HG02759 (cell line): ENCODE data around the gene FALEC.

Experiments
- ATAC-seq: cut with Tn5 transposase; IDR thresholded peaks from one replicate; pipeline ENCODE4 v1.9.1; 2021; ENCODE audit warnings: mild to moderate bottlenecking, moderate library complexity; ENCODE audit not compliant: unreplicated experiment

FALEC gene

GRCh38 chr1:150515328-150516049, at the start of gene FALEC:
TSS of gene FALEC (plus strand) at chr1:150515752.
- peak; percentile 98 for ATAC-seq

GRCh38 chr1:150466964-150467363, 48.6 kb upstream of the FALEC start:
- ATAC-seq, result no peak

- ATAC-seq, result no peak
Observed at GRCh38 chr1:150469291-150469690, 46.3 kb upstream of the FALEC start.

GRCh38 chr1:150472601-150473200, 42.9 kb upstream of the FALEC start:
- ATAC-seq, result no peak

GRCh38 chr1:150473659-150474058, 41.9 kb upstream of the FALEC start:
- no peak for ATAC-seq

GRCh38 chr1:150474869-150475268, 40.7 kb upstream of the FALEC start:
- no peak for ATAC-seq

GRCh38 chr1:150476754-150477153, 38.8 kb upstream of the FALEC start:
- no peak for ATAC-seq

- no peak for ATAC-seq
Observed at GRCh38 chr1:150477320-150477719, 38.2 kb upstream of the FALEC start.

- ATAC-seq, result no peak
Observed at GRCh38 chr1:150477733-150478132, 37.8 kb upstream of the FALEC start.

GRCh38 chr1:150479370-150479769, 36.2 kb upstream of the FALEC start:
- no peak for ATAC-seq

GRCh38 chr1:150479927-150480352, 35.6 kb upstream of the FALEC start:
- ATAC-seq, result no peak

GRCh38 chr1:150484431-150484830, 31.1 kb upstream of the FALEC start:
- ATAC-seq, result no peak

GRCh38 chr1:150484861-150485260, 30.7 kb upstream of the FALEC start:
- no peak for ATAC-seq

GRCh38 chr1:150486966-150487762, 28.4 kb upstream of the FALEC start, which contains the start of gene TARS2:
TSS of gene TARS2 (plus strand) at chr1:150487419. CDS start at chr1:150487451, 32 bp downstream.
- peak; percentile 100 for ATAC-seq

GRCh38 chr1:150487763-150488115, 27.8 kb upstream of the FALEC start:
- no peak for ATAC-seq

- ATAC-seq, result no peak
Observed at GRCh38 chr1:150493175-150493574, 22.4 kb upstream of the FALEC start.

- ATAC-seq, result no peak
Observed at GRCh38 chr1:150498342-150498741, 17.2 kb upstream of the FALEC start.

GRCh38 chr1:150505431-150505830, 10.1 kb upstream of the FALEC start:
- ATAC-seq, result no peak

- ATAC-seq, result no peak
Observed at GRCh38 chr1:150507912-150508864, 7.4 kb upstream of the FALEC start, which contains the start of gene ECM1. TSS of gene ECM1 (plus strand) at chr1:150508109. CDS start at chr1:150508210, 101 bp downstream.

- no peak for ATAC-seq
Observed at GRCh38 chr1:150508982-150509381, 6.6 kb upstream of the FALEC start.

- ATAC-seq, result no peak
Observed at GRCh38 chr1:150511551-150511950, 4.0 kb upstream of the FALEC start.
